ENCODE results near the gene PTPRG. TPM values are rescaled to one million over a fixed set of nuclear protein-coding genes. Genes with fewer than 3 reads are reported as not detected.

The PTPRG gene
- total and polyA plus RNA-seq, 10 of the 15 experiments (the other 5 are each of a cell fraction or from before 2014, with no cell fraction given), result 0.29 to 20.7 (median 1.4) TPM

- TF ChIP-seq SUPT20H (IDR thresholded peaks at IDR 0.05; ENCODE audit: borderline replicate concordance, control insufficient read depth, low read depth, low read length) (no peak), BCL3 (IDR thresholded peaks at IDR 0.05; ENCODE audit: borderline replicate concordance, insufficient read depth, low read depth, low read length, poor library complexity, severe bottlenecking) (no peak), BHLHE40 (IDR thresholded peaks at IDR 0.05; ENCODE audit: borderline replicate concordance in 1 of 2, low read depth in 2 of 2, low read length in 1 of 2) (no peak), NR2F1 (conservative IDR thresholded peaks at IDR 0.05) (peak; percentile 22; the same call in 1 of the 2 replicates), ETV6 (conservative IDR thresholded peaks at IDR 0.05 in 1 of 2, IDR thresholded peaks at IDR 0.05 in 1 of 2; ENCODE audit: borderline replicate concordance in 1 of 2, low read depth in 1 of 2) (peak in 1 of 2 experiments; percentile 80; a peak in 1 of 4 replicates)
- intact Hi-C loops (cut with micrococcal nuclease; ENCODE audit: unreplicated experiment) (no loop called here), in situ Hi-C loops (cut with MboI) (no loop called here)
- no peak overlapping the region for H2AFZ ChIP-seq (ENCODE audit: control insufficient read depth, low read depth, low read length)
- no peak for FAIRE-seq
- ChIA-PET POLR2A (interaction anchor here (0.6 to 1.1 kb wide), 2 partner anchors 14 to 15 kb away, joined by 3 read pairs; no protein-coding TSS in a partner anchor), CTCF (interaction anchor here (0.8 to 1.2 kb wide), 6 partner anchors 9 to 263 kb away, joined by 3 to 4 read pairs (median 3); no protein-coding TSS in a partner anchor), RAD21 (ENCODE audit: unreplicated experiment) (interaction anchor here (0.8 to 1.5 kb wide), 2 partner anchors 12 to 13 kb away, joined by 3 read pairs; no protein-coding TSS in a partner anchor), SMC1A (ENCODE audit: uncharacterized antibody, unreplicated experiment) (interaction anchor here (0.7 to 15.4 kb wide), 3 partner anchors 9 to 78 kb away, joined by 3 to 159 read pairs (median 4); no protein-coding TSS in a partner anchor)
- peak; percentile 11; the same call in 1 of the 3 replicates for ATAC-seq
- no peaks in the 10 kb centered on the region for H3K36me3 ChIP-seq (ENCODE audit: control insufficient read depth in 2 of 2, insufficient read depth in 2 of 2, low read length in 1 of 2)
- no peaks in the 10 kb centered on the region for H4K20me1 ChIP-seq (ENCODE audit: control insufficient read depth, insufficient read depth)
- H3K9me3 ChIP-seq (replicated peaks; ENCODE audit: control insufficient read depth, insufficient read depth, low read length), result no peaks in the 10 kb centered on the region
- no peaks in the 10 kb centered on the region for H3K79me2 ChIP-seq (ENCODE audit: control insufficient read depth, insufficient read depth, low read length)
- no peak for DNase-seq (ENCODE audit: low read depth, low spot score)
- no peak overlapping the region for H3K4me3 ChIP-seq
- H3K4me2 ChIP-seq (ENCODE audit: control insufficient read depth, insufficient read depth), result no peak overlapping the region
- H3K27me3 ChIP-seq (replicated peaks in 1 of 2; ENCODE audit: control insufficient read depth in 2 of 2, insufficient read depth in 2 of 2, low read length in 1 of 2), result no peaks in the 10 kb centered on the region; a peak in 1 of 4 replicates
- no peak overlapping the region for H3K9ac ChIP-seq (ENCODE audit: control insufficient read depth, insufficient read depth, low read length)
- H3K4me1 ChIP-seq (ENCODE audit: control insufficient read depth, insufficient read depth, low read length), result no peaks in the 10 kb centered on the region
- H3K27ac ChIP-seq (ENCODE audit: control insufficient read depth, insufficient read depth), result no peak overlapping the region
- no TSS peak for BruUV-seq (replicated peaks)
- 11% methylated on average over 4 of the region's 4 CpGs for WGBS (ENCODE audit: insufficient coverage, insufficient replicate concordance, low lambda C conversion rate, missing lambda C conversion rate)
Observed at GRCh38 chr3:61924090-61924735, 362.8 kb downstream of the PTPRG start.
